Right cardiac atrium (tissue), 5 donors: Measurements from ENCODE around the gene RPLP2. TPM values are rescaled to one million over a fixed set of nuclear protein-coding genes. Genes with fewer than 3 reads are reported as not detected.
A peak's percentile ranks its signal among the peaks of the same experiment; 100 is the strongest.

Experiments
- ATAC-seq, 2 donors: fragments of 200-7000 bp; cut with Tn5 transposase; one replicate each; pipeline versions ENCODE4 v1.8.0 to v1.9.1; 2020; ENCODE audit warnings: moderate library complexity in 2 of 2, mild to moderate bottlenecking in 1 of 2
- DNase-seq, 3 donors: peaks; one replicate each; pipeline ENCODE4 v3.0.0-alpha.2; 2020
- H3K27ac ChIP-seq: one replicate; pipeline ENCODE4 v1.5.1; 2013; ENCODE audit warnings: mild to moderate bottlenecking, low read length, control low read depth, moderate library complexity
- H3K27me3 ChIP-seq: one replicate; pipeline ENCODE4 v1.6.1; 2013; ENCODE audit not compliant: control insufficient read depth, insufficient read depth
- H3K4me1 ChIP-seq: one replicate; pipeline ENCODE4 v1.6.1; 2013; ENCODE audit warnings: low read length; ENCODE audit not compliant: control insufficient read depth, insufficient read depth
- H3K4me3 ChIP-seq: one replicate; pipeline ENCODE4 v1.5.1; 2013; ENCODE audit warnings: low read length, control low read depth
- H3K9me3 ChIP-seq: one replicate; pipeline ENCODE4 v1.6.1; 2013; ENCODE audit warnings: low read length; ENCODE audit not compliant: control insufficient read depth
- WGBS: extraction: QIAGEN DNeasy Blood & Tissue Kit; methylation state at CpG from one replicate; pipeline ENCODE4 v1.1.7; 2013; 5-methylcytosine and 5-hydroxymethylcytosine counted together
- intact Hi-C, 4 donors: fragments of 100-400 bp; cut with DNase I; formaldehyde crosslinking; loops; one replicate each; pipeline versions ENCODE4 v1.11.0 to v1.14.0; 2022 to 2023
- polyA plus RNA-seq: library from polyadenylated mRNA; stranded (reverse); fragments of 200-250 nt; gene quantifications from one replicate; pipeline ENCODE4 v1.2.3, GENCODE V29; 2013
- total RNA-seq, 4 donors: library from RNA; stranded (reverse); fragmentation: NEBNext Ultra II Directional; extraction: Animal tissue kit (Norgen Biotek cat#: 25700); gene quantifications; one replicate each; pipeline ENCODE4 v1.2.1, GENCODE V29; 2021
- donor health status: healthy with polysubstance abuse.
- donor health status: DM: no; HTN: yes; CAD: no.
- donor health status: DM: no; HTN: no; CAD: no.
- donor health status: DM: no; HTN: yes; CAD: no; lungs with severe emphysema.
- donor health status: DM: yes; HTN: yes; CAD: no.

The RPLP2 gene
- total and polyA plus RNA-seq, 5 donors: 859 to 1,291 (median 1,062) TPM

GRCh38 chr11:786235-787083 lies 23.3 kb upstream of the RPLP2 start:
- ATAC-seq: no peak
- intact Hi-C loops: no loop called here
- H3K27me3 ChIP-seq: no peaks in the 10 kb centered on the region
- DNase-seq: peak in 1 of 3 donors; percentile 39
- WGBS: 77% methylated on average over 24 of the region's 24 CpGs
- no peak overlapping the region for H3K27ac ChIP-seq
- no peaks in the 10 kb centered on the region for H3K4me1 ChIP-seq
- no peaks in the 10 kb centered on the region for H3K9me3 ChIP-seq
- H3K4me3 ChIP-seq: no peak overlapping the region

GRCh38 chr11:787084-787675 lies 22.6 kb upstream of the RPLP2 start:
- DNase-seq (no peak), ATAC-seq (no peak)
- no peak overlapping the region for H3K4me3 ChIP-seq
- H3K9me3 ChIP-seq: no peaks in the 10 kb centered on the region
- no peak overlapping the region for H3K27ac ChIP-seq
- no peaks in the 10 kb centered on the region for H3K27me3 ChIP-seq
- H3K4me1 ChIP-seq: no peaks in the 10 kb centered on the region
- whole genome bisulfite sequencing: 88% methylated on average over 24 of the region's 24 CpGs
- intact Hi-C loops: no loop called here

DNA sequence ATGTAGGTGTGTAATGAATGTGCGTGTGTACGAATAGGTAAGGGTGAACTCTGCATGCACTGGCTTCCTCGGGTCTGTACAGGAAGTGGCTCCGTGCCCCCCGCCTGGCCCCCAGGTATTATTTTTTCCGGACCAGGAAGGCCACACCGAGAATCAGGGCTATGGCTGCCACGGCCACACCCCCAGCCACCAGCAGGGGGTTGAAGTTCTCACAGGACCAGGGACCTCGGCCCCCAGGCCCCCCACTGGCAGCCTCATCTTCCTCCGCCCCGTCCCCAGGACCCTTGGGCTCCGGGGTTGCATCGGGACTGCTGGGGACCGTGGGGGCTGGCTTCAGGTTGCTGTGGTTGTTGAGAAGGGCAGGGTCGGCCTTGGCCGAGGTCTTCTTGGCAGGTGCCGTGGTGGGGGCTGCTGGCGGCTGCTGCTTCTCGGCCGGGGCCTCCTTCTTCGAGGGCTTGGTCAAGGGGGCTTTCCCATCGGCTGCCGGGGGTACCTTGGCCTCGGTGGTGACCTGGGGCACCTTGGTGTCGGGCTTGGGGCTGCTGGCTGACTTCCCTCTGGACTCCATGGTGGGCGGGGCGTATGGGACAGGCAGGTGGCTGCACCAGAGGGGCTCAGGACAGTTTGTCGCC lies 21.6 kb upstream of the RPLP2 start:
- H3K27ac ChIP-seq: no peak overlapping the region
- no peaks in the 10 kb centered on the region for H3K27me3 ChIP-seq
- intact Hi-C loops: no loop called here
- DNase-seq: peak in 1 of 3 donors; percentile 58
- no peak overlapping the region for H3K4me3 ChIP-seq
- ATAC-seq: no peak
- H3K9me3 ChIP-seq: no peaks in the 10 kb centered on the region
- 66% methylated on average over 28 of the region's 28 CpGs for WGBS
- H3K4me1 ChIP-seq: no peaks in the 10 kb centered on the region

DNA sequence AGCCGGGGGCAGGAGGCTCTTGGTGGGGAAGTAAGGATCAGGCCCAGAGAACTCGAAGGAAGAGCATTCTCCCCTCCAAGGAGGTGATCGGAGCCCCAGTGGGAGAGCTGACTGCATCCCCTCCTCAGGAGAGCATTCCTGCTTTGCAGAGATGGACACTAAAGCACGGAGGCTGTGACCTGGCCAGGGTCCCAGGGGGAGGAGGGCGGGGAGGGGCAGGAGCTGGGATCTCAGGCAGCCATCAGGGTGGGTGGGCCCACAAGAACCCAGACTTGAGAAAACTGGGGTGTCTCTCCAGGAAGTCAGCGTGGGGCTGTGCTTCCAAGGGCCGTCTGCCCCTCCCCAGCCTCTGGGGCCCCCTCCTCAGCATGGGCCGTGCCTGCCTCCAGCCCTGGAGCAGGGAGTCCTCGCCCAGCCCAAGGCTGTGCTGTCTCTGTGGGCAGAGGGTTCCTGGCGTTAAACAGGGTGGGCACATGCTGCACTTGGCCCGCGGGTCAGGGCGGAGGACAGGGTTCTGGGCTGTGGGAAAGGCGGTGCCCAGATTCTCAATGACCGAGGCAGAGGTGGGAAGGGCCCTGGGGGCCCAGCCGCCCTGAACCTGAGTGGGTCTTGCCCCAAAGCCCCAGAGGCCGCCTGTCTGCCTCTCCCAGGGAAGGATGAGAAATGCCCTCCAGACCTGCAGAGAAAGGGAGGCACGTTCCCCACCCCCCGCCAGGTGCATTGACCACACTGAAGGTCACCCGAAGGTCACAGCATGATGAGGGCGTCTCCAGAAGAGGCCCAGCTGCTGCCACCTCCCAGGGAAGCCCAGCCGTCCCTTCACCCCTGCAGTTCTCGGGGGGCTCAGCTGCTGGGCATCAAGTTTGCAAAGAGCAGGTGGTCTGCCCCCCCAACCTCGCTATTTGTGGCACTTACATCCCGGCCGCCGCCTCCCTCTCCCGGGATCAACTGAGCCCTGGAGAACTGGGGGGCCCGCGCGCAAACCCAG lies 20.5 kb upstream of the RPLP2 start:
- Histone ChIP-seq H3K9me3 (no peaks in the 10 kb centered on the region), H3K4me3 (no peak overlapping the region), H3K4me1 (no peaks in the 10 kb centered on the region), H3K27ac (no peak overlapping the region), H3K27me3 (no peaks in the 10 kb centered on the region)
- intact Hi-C loops: no loop called here
- peak in 1 of 3 donors; percentile 58 for DNase-seq
- 38% methylated on average over 31 of the region's 31 CpGs for WGBS
- no peak for ATAC-seq

DNA sequence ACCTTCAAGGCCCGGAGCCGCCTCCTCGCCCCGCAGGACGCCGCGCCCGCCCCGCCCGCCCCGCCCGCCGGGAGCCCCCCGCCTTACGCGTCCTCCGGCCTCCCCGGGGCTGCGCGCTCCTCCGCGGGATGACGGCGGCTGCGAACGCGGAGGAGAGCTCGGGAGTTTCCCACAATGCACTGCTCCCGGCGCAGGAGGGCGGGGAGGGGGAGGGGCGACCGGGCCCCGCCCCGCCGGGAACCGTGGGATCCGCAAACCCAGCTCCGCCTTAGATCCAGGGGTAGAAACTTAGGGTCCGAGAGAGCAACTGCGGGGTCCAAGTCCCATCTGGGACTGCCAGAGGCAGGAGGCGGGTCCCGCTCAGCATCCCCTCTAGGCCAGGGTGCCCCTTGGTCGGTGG lies 19.8 kb upstream of the RPLP2 start, which contains the start of gene CEND1:
Gene CEND1 (minus strand): TSS at position 148 of the 400 bp plus-strand sequence. CDS start 1,514 bp downstream, outside the sequence.
- 6% methylated on average over 44 of the region's 44 CpGs for WGBS
- Histone ChIP-seq H3K9me3 (no peaks in the 10 kb centered on the region), H3K27me3 (no peaks in the 10 kb centered on the region), H3K27ac (no peak within 1 kb of the TSS), H3K4me1 (no peaks in the 10 kb centered on the region), H3K4me3 (no peak within 1 kb of the TSS)
- peak in 1 of 3 donors; percentile 71 for DNase-seq
- intact Hi-C loops: no loop called here
- peak in 1 of 2 donors; percentile 4 for ATAC-seq

DNA sequence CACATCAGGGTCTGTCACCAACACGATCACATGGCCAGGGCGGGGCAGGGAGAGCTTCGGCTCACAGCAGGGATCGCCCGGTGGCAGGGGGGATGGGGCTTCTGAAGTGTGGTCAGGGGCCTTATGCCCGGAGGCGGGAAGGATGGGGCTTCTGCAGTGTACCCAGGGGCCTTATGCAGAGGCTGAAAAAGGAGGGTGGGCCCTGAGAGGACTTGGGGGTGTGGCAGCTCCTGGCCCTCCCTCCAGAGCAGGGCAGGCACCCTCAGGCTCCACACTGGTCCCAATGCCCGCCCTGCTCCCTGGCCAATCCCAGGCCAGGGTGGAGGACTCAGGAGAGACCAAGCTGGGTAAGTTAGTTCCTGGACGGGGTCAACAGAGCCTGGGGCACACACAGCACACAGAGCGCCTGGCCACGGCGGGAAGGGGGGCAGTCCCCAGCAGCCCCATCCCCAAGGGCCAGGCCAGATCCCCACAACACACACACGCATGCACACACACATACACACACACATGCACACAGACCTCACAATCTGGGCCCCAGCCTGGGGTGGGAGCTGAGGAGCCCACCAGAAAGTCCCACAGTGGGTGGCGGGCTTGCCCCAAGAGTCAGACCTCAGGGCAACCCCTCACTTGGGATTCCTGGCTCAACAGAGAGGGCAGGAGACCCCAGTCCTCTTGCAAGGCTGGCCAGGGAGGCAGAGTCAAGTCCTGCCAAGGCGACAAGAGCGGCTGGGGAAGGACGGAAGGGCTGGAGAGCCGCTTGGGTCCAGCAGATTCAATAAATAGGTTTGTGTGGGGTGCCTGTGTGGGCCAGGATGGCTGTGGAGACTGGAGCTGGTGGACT lies 18.8 kb upstream of the RPLP2 start:
- intact Hi-C loops: no loop called here
- WGBS: 65% methylated on average over 18 of the region's 18 CpGs
- no peak overlapping the region for H3K27ac ChIP-seq
- no peak overlapping the region for H3K4me3 ChIP-seq
- DNase-seq (peak in 2 of 3 donors; percentile 15 to 55), ATAC-seq (no peak)
- no peaks in the 10 kb centered on the region for H3K9me3 ChIP-seq
- no peaks in the 10 kb centered on the region for H3K4me1 ChIP-seq
- H3K27me3 ChIP-seq: no peaks in the 10 kb centered on the region

- WGBS: 93% methylated on average over 49 of the region's 49 CpGs
- Histone ChIP-seq H3K9me3 (no peaks in the 10 kb centered on the region), H3K4me1 (peaks cover 5% of the 10 kb centered on the region), H3K27ac (no peak overlapping the region), H3K4me3 (no peak overlapping the region), H3K27me3 (no peaks in the 10 kb centered on the region)
- no peak for ATAC-seq
- DNase-seq: peak in 2 of 3 donors; percentile 59 to 62
- intact Hi-C loops: no loop called here
Measured at GRCh38 chr11:791658-792534, 17.9 kb upstream of the RPLP2 start.

DNA sequence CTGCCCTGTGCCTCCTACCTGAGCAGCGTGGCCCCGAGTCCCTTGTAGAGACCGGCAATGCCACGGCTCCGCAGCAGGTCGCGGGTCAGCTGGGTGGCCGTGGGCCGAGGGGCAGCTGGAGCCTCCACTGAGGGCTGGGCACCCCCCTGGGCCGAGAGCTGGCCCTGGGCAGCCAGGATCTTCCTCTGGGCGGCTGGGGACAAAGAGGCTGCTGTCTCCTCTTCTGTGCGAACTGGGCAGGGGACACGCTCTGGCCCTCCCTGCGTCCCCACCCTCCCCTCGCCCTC lies 17.3 kb upstream of the RPLP2 start:
- DNase-seq: peak in 1 of 3 donors; percentile 63
- ATAC-seq: no peak
- intact Hi-C loops: no loop called here
- H3K4me3 ChIP-seq: no peak overlapping the region
- no peaks in the 10 kb centered on the region for H3K9me3 ChIP-seq
- H3K4me1 ChIP-seq: peaks cover 6% of the 10 kb centered on the region
- no peaks in the 10 kb centered on the region for H3K27me3 ChIP-seq
- no peak overlapping the region for H3K27ac ChIP-seq
- 89% methylated on average over 15 of the region's 15 CpGs for WGBS

- Histone ChIP-seq H3K9me3 (no peaks in the 10 kb centered on the region), H3K4me1 (peaks cover 6% of the 10 kb centered on the region), H3K27me3 (no peaks in the 10 kb centered on the region), H3K4me3 (no peak overlapping the region), H3K27ac (no peak overlapping the region)
- intact Hi-C loops: no loop called here
- WGBS: 95% methylated on average over 13 of the region's 13 CpGs
- DNase-seq (no peak), ATAC-seq (no peak)
Measured at GRCh38 chr11:792873-793272, 16.9 kb upstream of the RPLP2 start.
